Measurements from ENCODE around the gene PRG2. TPM values are rescaled to one million over a fixed set of nuclear protein-coding genes. Genes with fewer than 3 reads are reported as not detected.
A peak's percentile ranks its signal among the peaks of the same experiment; 100 is the strongest.

The PRG2 gene
- total and polyA plus RNA-seq, 2 of the 13 experiments (the other 11 are each of a cell fraction or from before 2014, with no cell fraction given) = not detected

GRCh38 chr11:57340039-57340615 is 50.3 kb downstream of the PRG2 start (continued):
- TF ChIP-seq HNF1A (IDR thresholded peaks at IDR 0.05; ENCODE audit: low read depth) (no peak), HNF1A (CRISPR knock-in tag; IDR thresholded peaks at IDR 0.05; ENCODE audit: borderline replicate concordance) (no peak), ZBTB1 (CRISPR knock-in tag; IDR thresholded peaks at IDR 0.05; ENCODE audit: borderline replicate concordance) (no peak), MYC (CRISPR knock-in tag; IDR thresholded peaks at IDR 0.05; ENCODE audit: borderline replicate concordance) (no peak), ZNF687 (CRISPR knock-in tag; IDR thresholded peaks at IDR 0.05) (peak; percentile 20; the same call in 1 of the 2 replicates), NRL (CRISPR knock-in tag; IDR thresholded peaks at IDR 0.05; ENCODE audit: borderline replicate concordance) (peak; percentile 45; the same call in 1 of the 2 replicates), NKX3-1 (CRISPR knock-in tag; IDR thresholded peaks at IDR 0.05) (no peak), ZNF619 (CRISPR knock-in tag; IDR thresholded peaks at IDR 0.05) (0 out of 2 replicates have a peak, but pooled peaks have one; percentile 42), ZNF329 (CRISPR knock-in tag; IDR thresholded peaks at IDR 0.05; ENCODE audit: low read depth) (no peak), NR1H2 (CRISPR knock-in tag; IDR thresholded peaks at IDR 0.05; ENCODE audit: borderline replicate concordance, low read depth) (no peak), LBX2 (CRISPR knock-in tag; IDR thresholded peaks at IDR 0.05; ENCODE audit: borderline replicate concordance) (no peak), DMTF1 (CRISPR knock-in tag; IDR thresholded peaks at IDR 0.05) (no peak), LRRFIP1 (CRISPR knock-in tag; conservative IDR thresholded peaks at IDR 0.05) (no peak)
